IMR-90 (cell line): ENCODE data around the gene NEIL1. TPM values are rescaled to one million over a fixed set of nuclear protein-coding genes. Genes with fewer than 3 reads are reported as not detected.
A peak's percentile ranks its signal among the peaks of the same experiment; 100 is the strongest.

Experiments
- ATAC-seq: fragments of 200-7000 bp; cut with Tn5 transposase; 2 replicates; pipeline ENCODE4 v1.9.1; 2020; ENCODE audit warnings: low read depth, mild to moderate bottlenecking, moderate library complexity
- BruUV-seq: library from RNA; stranded (reverse); fragments of 400-500 nt; replicated peaks from 2 replicates; lab custom pipeline; 2021; lab: Mats Ljungman, UMichigan
- CTCF ChIA-PET: fragments of 300-600 bp; formaldehyde crosslinking; extraction: SDS; loops from one replicate; lab custom pipeline; 2021; ENCODE audit warnings: antibody characterized with exemption; lab: Yijun Ruan, JAX
- POLR2A ChIA-PET: fragments of 300-600 bp; sonication (Branson Sonifier 250); formaldehyde crosslinking; loops from one replicate; lab custom pipeline; 2022; ENCODE audit warnings: antibody characterized with exemption; ENCODE audit not compliant: unreplicated experiment; lab: Charles Lee
- DNase-seq: peaks from one replicate; pipeline ENCODE4 v3.0.0; 2013
- H2AFZ ChIP-seq: replicated peaks from 2 replicates; pipeline ENCODE3; 2013; ENCODE audit warnings: low read length, mild to moderate bottlenecking; ENCODE audit not compliant: poor library complexity
- H2AK5ac ChIP-seq: 2 replicates; pipeline ENCODE4 v1.6.1; 2013; ENCODE audit warnings: low read depth, low read length, inconsistent platforms
- H2AK9ac ChIP-seq: replicated peaks from 2 replicates; pipeline ENCODE3; 2013; ENCODE audit warnings: mild to moderate bottlenecking, low read depth, low read length, moderate library complexity; ENCODE audit not compliant: poor library complexity
- H2BK120ac ChIP-seq: 2 replicates; pipeline ENCODE4 v1.6.1; 2013; ENCODE audit warnings: low read depth, low read length, inconsistent platforms
- H2BK15ac ChIP-seq: 3 replicates; pipeline ENCODE4 v1.6.1; 2013; ENCODE audit warnings: low read depth, low read length, inconsistent platforms
- H2BK20ac ChIP-seq: 2 replicates; pipeline ENCODE4 v1.6.1; 2013; ENCODE audit warnings: low read depth, mild to moderate bottlenecking, inconsistent platforms, low read length, moderate library complexity
- H2BK5ac ChIP-seq: 2 replicates; pipeline ENCODE4 v1.6.1; 2013; ENCODE audit warnings: mild to moderate bottlenecking, low read depth, low read length, inconsistent platforms; ENCODE audit not compliant: poor library complexity, severe bottlenecking
- H3K14ac ChIP-seq: replicated peaks from 2 replicates; pipeline ENCODE4 v1.6.1; 2013; ENCODE audit warnings: low read depth, low read length, inconsistent platforms
- H3K18ac ChIP-seq: 2 replicates; pipeline ENCODE4 v1.6.1; 2013; ENCODE audit warnings: low read depth, low read length, control low read depth
- H3K23ac ChIP-seq: 2 replicates; pipeline ENCODE4 v1.6.1; 2013; ENCODE audit warnings: low read depth, low read length, inconsistent platforms
- H3K27ac ChIP-seq: 2 replicates; pipeline ENCODE4 v1.5.1; 2013; ENCODE audit warnings: mild to moderate bottlenecking, control low read depth, low read length; ENCODE audit not compliant: insufficient read depth
- H3K27me3 ChIP-seq: 2 replicates; pipeline ENCODE4 v1.6.1; 2013; ENCODE audit warnings: low read length; ENCODE audit not compliant: control insufficient read depth, insufficient read depth
- H3K36me3 ChIP-seq: 2 replicates; pipeline ENCODE4 v1.6.1; 2013; ENCODE audit warnings: low read length, mixed read lengths; ENCODE audit not compliant: control insufficient read depth, insufficient read depth
- H3K4ac ChIP-seq: 2 replicates; pipeline ENCODE4 v1.6.1; 2013; ENCODE audit warnings: low read depth, low read length, inconsistent platforms
- H3K4me1 ChIP-seq: 2 replicates; pipeline ENCODE4 v1.6.1; 2013; ENCODE audit warnings: low read length, mixed read lengths; ENCODE audit not compliant: control insufficient read depth, insufficient read depth
- H3K4me2 ChIP-seq: 2 replicates; pipeline ENCODE4 v1.6.1; 2013; ENCODE audit warnings: low read depth, mild to moderate bottlenecking, control low read depth, low read length, moderate library complexity
- H3K4me3 ChIP-seq: 2 replicates; pipeline ENCODE4 v1.5.1; 2013; ENCODE audit warnings: low read depth, mild to moderate bottlenecking, control low read depth, low read length, moderate library complexity; ENCODE audit not compliant: insufficient read depth
- H3K56ac ChIP-seq: 2 replicates; pipeline ENCODE4 v1.6.1; 2013; ENCODE audit warnings: low read length, inconsistent platforms; ENCODE audit not compliant: insufficient read depth; ENCODE audit errors: extremely low read depth
- H3K79me1 ChIP-seq, 2 experiments: 2 replicates each; pipeline ENCODE4 v1.6.1; 2013; ENCODE audit warnings: low read length in 2 of 2, inconsistent platforms in 1 of 2, low read depth in 1 of 2
- H3K9ac ChIP-seq: 2 replicates; pipeline ENCODE4 v1.6.1; 2013; ENCODE audit warnings: low read depth, low read length, control low read depth
- H3K9me1 ChIP-seq: 2 replicates; pipeline ENCODE4 v1.6.1; 2013; ENCODE audit warnings: low read length, inconsistent platforms; ENCODE audit not compliant: insufficient read depth
- H3K9me3 ChIP-seq: 2 replicates; pipeline ENCODE4 v1.6.1; 2013; ENCODE audit warnings: low read length; ENCODE audit not compliant: control insufficient read depth, insufficient read depth
- H4K20me1 ChIP-seq: 2 replicates; pipeline ENCODE4 v1.6.1; 2013; ENCODE audit warnings: low read length, inconsistent platforms; ENCODE audit not compliant: insufficient read depth
- H4K5ac ChIP-seq: 2 replicates; pipeline ENCODE4 v1.6.1; 2013; ENCODE audit warnings: mild to moderate bottlenecking, low read depth, low read length, control low read depth
- H4K8ac ChIP-seq, 2 experiments: 2 replicates each; pipeline ENCODE4 v1.6.1; 2013; ENCODE audit warnings: low read depth in 2 of 2, low read length in 2 of 2, control low read depth in 1 of 2, inconsistent platforms in 1 of 2
- H4K91ac ChIP-seq: 2 replicates; pipeline ENCODE4 v1.6.1; 2013; ENCODE audit warnings: low read depth, low read length, inconsistent platforms; ENCODE audit not compliant: insufficient read depth
- BHLHE40 ChIP-seq: fragments of 150-350 bp; IDR thresholded peaks from 2 replicates; pipeline ENCODE4 v1.6.1; 2016; ENCODE audit warnings: mild to moderate bottlenecking, low read depth, low read length
- CHD1 ChIP-seq: IDR thresholded peaks from 2 replicates; pipeline ENCODE4 v1.6.1; 2012; ENCODE audit warnings: low read depth, low read length, improper control_type of control experiment
- CTCF ChIP-seq: conservative IDR thresholded peaks from 2 replicates; pipeline ENCODE4 v1.5.1; 2012; ENCODE audit warnings: mild to moderate bottlenecking, low read depth, low read length, improper control_type of control experiment
- ELK1 ChIP-seq: fragments of 150-350 bp; IDR thresholded peaks from 2 replicates; pipeline ENCODE4 v1.6.1; 2016; ENCODE audit warnings: low read depth, mild to moderate bottlenecking, low read length, moderate library complexity, borderline replicate concordance
- MAZ ChIP-seq: IDR thresholded peaks from 2 replicates; pipeline ENCODE4 v1.6.1; 2012; ENCODE audit warnings: low read depth, mild to moderate bottlenecking, low read length, improper control_type of control experiment, moderate library complexity, borderline replicate concordance
- MXI1 ChIP-seq: IDR thresholded peaks from 2 replicates; pipeline ENCODE4 v1.6.1; 2012; ENCODE audit warnings: low read depth, mild to moderate bottlenecking, low read length, moderate library complexity, borderline replicate concordance
- NFE2L2 ChIP-seq: fragments of 150-350 bp; IDR thresholded peaks from 2 replicates; pipeline ENCODE4 v1.6.1; 2016; ENCODE audit warnings: low read depth, mild to moderate bottlenecking, low read length
- RCOR1 ChIP-seq: IDR thresholded peaks from 2 replicates; pipeline ENCODE4 v1.6.1; 2012; ENCODE audit warnings: mild to moderate bottlenecking, low read length, improper control_type of control experiment; ENCODE audit not compliant: insufficient replicate concordance
- RFX5 ChIP-seq: IDR thresholded peaks from 2 replicates; pipeline ENCODE4 v1.8.0; 2012; ENCODE audit warnings: low read depth, mild to moderate bottlenecking, low read length, moderate library complexity
- SMC3 ChIP-seq: fragments of 150-350 bp; IDR thresholded peaks from 2 replicates; pipeline ENCODE4 v1.6.1; 2016; ENCODE audit warnings: low read depth, mild to moderate bottlenecking, antibody characterized with exemption, low read length, moderate library complexity
- USF2 ChIP-seq: fragments of 150-350 bp; IDR thresholded peaks from 2 replicates; pipeline ENCODE4 v1.6.1; 2017; ENCODE audit warnings: mild to moderate bottlenecking, antibody characterized with exemption, low read length, low read depth
- WGBS, 2 experiments: methylation state at CpG; one replicate each; pipeline versions ENCODE4 v1.1.5 to v1.1.7; 2013; ENCODE audit warnings: missing lambda C conversion rate in 2 of 2; ENCODE audit not compliant: insufficient read length in 1 of 2; ENCODE audit errors: extremely low coverage in 2 of 2; 5-methylcytosine and 5-hydroxymethylcytosine counted together
- dilution Hi-C: fragments of 300-500 bp; cut with HindIII; formaldehyde crosslinking; loops from one replicate; pipeline ENCODE4 v1.14.3; 2018; ENCODE audit warnings: low sequenced_read_pairs; ENCODE audit not compliant: unreplicated experiment
- in situ Hi-C: fragments of 300-500 bp; cut with MboI; formaldehyde crosslinking; loops from 3 replicates; pipeline ENCODE4 v1.14.3; 2019; ENCODE audit warnings: low sequenced_read_pairs, inconsistent platforms, mixed read lengths
- intact Hi-C: fragments of 100-400 bp; cut with micrococcal nuclease; formaldehyde crosslinking; loops from 2 replicates; pipeline ENCODE4 v1.10.0; 2022
- polyA plus RNA-seq, 3 experiments: library from polyadenylated mRNA; depleted of rRNA; stranded (reverse); fragments of >200 nt; gene quantifications; 2 replicates each; pipeline ENCODE4 v1.2.3, GENCODE V29; 2012; ENCODE audit warnings: low replicate concordance in 1 of 3
- total RNA-seq: library from RNA; depleted of rRNA; stranded (reverse); fragments of >200 nt; gene quantifications from 2 replicates; pipeline ENCODE4 v1.2.3, GENCODE V29; 2012

NEIL1 gene
- total and polyA plus RNA-seq, 2 of the 4 experiments (the other 2 are of a cell fraction) = 1.1 to 3.6 TPM

GRCh38 chr15:75347222-75348033 lies 589 bp downstream of the NEIL1 start:
- H4K8ac ChIP-seq = peak overlapping the region; percentile 88 to 92; a peak in 3 of 4 replicates
- CTCF ChIA-PET = no interaction called here
- peak overlapping the region; percentile 48; the same call in 1 of the 2 replicates for H3K14ac ChIP-seq
- H3K9ac ChIP-seq = peak overlapping the region; percentile 83
- peak overlapping the region; percentile 26; the same call in 1 of the 2 replicates for H3K27ac ChIP-seq
- no peak; the same call in 1 of the 2 replicates for TF ChIP-seq MAZ
- no peak for TF ChIP-seq RCOR1
- TF ChIP-seq ELK1 = no peak
- TF ChIP-seq CHD1 = no peak
- no peak for TF ChIP-seq BHLHE40
- TF ChIP-seq RFX5 = no peak
- no peak for TF ChIP-seq SMC3
- TF ChIP-seq MXI1 = no peak
- TF ChIP-seq CTCF = no peak
- no peak for TF ChIP-seq NFE2L2
- no peak for TF ChIP-seq USF2
- H3K9me3 ChIP-seq = no peaks in the 10 kb centered on the region
- peak overlapping the region; percentile 73 for H3K4ac ChIP-seq
- peaks cover 2% of the 10 kb centered on the region; the same call in 1 of the 2 replicates for H3K27me3 ChIP-seq
- H3K56ac ChIP-seq = peak overlapping the region; percentile 44; the same call in 1 of the 2 replicates
- no peak overlapping the region for H2BK15ac ChIP-seq
- H2BK5ac ChIP-seq = no peak overlapping the region
- no peak overlapping the region for H2BK20ac ChIP-seq
- dilution Hi-C loops (no loop called here), in situ Hi-C loops (no loop called here), intact Hi-C loops (no loop called here)
- peak overlapping the region; percentile 97 for H2AK9ac ChIP-seq
- H3K36me3 ChIP-seq = peaks cover under 1% of the 10 kb centered on the region; the same call in 1 of the 2 replicates
- peaks cover 3% of the 10 kb centered on the region; the same call in 1 of the 2 replicates for H3K4me1 ChIP-seq
- peak overlapping the region; percentile 56 for H3K4me3 ChIP-seq
- peak overlapping the region; percentile 66; the same call in 1 of the 2 replicates for H3K23ac ChIP-seq
- peak overlapping the region; percentile 96 for H2AFZ ChIP-seq
- H3K18ac ChIP-seq = peak overlapping the region; percentile 8; the same call in 1 of the 2 replicates
- 5% methylated on average over 13 of the region's 65 CpGs; no CpG with 5 or more reads in 1 of the 2 experiments for WGBS, 2 experiments
- peak overlapping the region; percentile 53 for H4K5ac ChIP-seq
- H3K9me1 ChIP-seq = peaks cover 13% of the 10 kb centered on the region; the same call in 1 of the 2 replicates
- no peaks in the 10 kb centered on the region; the same call in 1 of the 2 replicates for H4K20me1 ChIP-seq
- peak overlapping the region; percentile 41; the same call in 1 of the 2 replicates for H4K91ac ChIP-seq
- peak overlapping the region; percentile 12 for H2BK120ac ChIP-seq
- H3K79me1 ChIP-seq = no peaks in the 10 kb centered on the region
- peak; percentile 70 for ATAC-seq
- H2AK5ac ChIP-seq = peak overlapping the region; percentile 54
- POLR2A ChIA-PET = no interaction called here
- BruUV-seq = no TSS peak
- no peak for DNase-seq
- H3K4me2 ChIP-seq = peak overlapping the region; percentile 93
